Activated B cell treated with CpG ODN at 0.5 μM for 24 hours (primary cell): Measurements from ENCODE around the gene PYROXD2. TPM values are rescaled to one million over a fixed set of nuclear protein-coding genes. Genes with fewer than 3 reads are reported as not detected.

Experiments
- ATAC-seq: fragments of 200-7000 bp; cut with Tn5 transposase; one replicate; pipeline ENCODE4 v1.10.0; 2021; ENCODE audit warnings: low read depth, mild to moderate bottlenecking, moderate library complexity
- CTCF ChIA-PET: fragments of 350-600 bp; sonication (Branson Sonifier 250); formaldehyde crosslinking; loops from one replicate; lab custom pipeline; 2021; ENCODE audit warnings: antibody characterized with exemption; lab: Charles Lee
- POLR2A ChIA-PET: fragments of 350-600 bp; sonication (Branson Sonifier 250); formaldehyde crosslinking; loops from one replicate; lab custom pipeline; 2021; ENCODE audit warnings: antibody characterized with exemption; lab: Charles Lee
- DNase-seq: peaks from one replicate; pipeline ENCODE4 v3.0.0; 2022
- H3K27ac Mint-ChIP-seq: one replicate; pipeline ENCODE4 v1.8.0; 2020; ENCODE audit warnings: mixed read lengths
- H3K27me3 Mint-ChIP-seq: one replicate; pipeline ENCODE4 v1.8.0; 2021; ENCODE audit warnings: mixed read lengths
- H3K36me3 Mint-ChIP-seq: one replicate; pipeline ENCODE4 v1.8.0; 2021; ENCODE audit warnings: low read depth, mixed read lengths
- H3K4me1 Mint-ChIP-seq: one replicate; pipeline ENCODE4 v1.8.0; 2021; ENCODE audit warnings: mixed read lengths
- H3K4me3 Mint-ChIP-seq: one replicate; pipeline ENCODE4 v1.8.0; 2020; ENCODE audit warnings: mild to moderate bottlenecking, mixed read lengths
- H3K9me3 Mint-ChIP-seq: one replicate; pipeline ENCODE4 v1.8.0; 2020; ENCODE audit warnings: mixed read lengths
- CTCF ChIP-seq: fragments of 200-600 bp; IDR thresholded peaks from one replicate; pipeline ENCODE4 v1.8.0; 2022; ENCODE audit warnings: antibody characterized with exemption, mild to moderate bottlenecking
- intact Hi-C: fragments of 100-400 bp; cut with micrococcal nuclease; formaldehyde crosslinking; loops from one replicate; pipeline ENCODE4 v1.15.1; 2024
- total RNA-seq: library from RNA; stranded (reverse); gene quantifications from 2 replicates; pipeline ENCODE4 v1.2.3, GENCODE V29; 2022

Gene PYROXD2
- total RNA-seq, 1 donor from 2014 or later, result 11.4 TPM

- ChIA-PET CTCF (interaction anchor here (1.1 kb wide), 1 partner anchor 20 kb away, joined by 3 read pairs; no protein-coding TSS in a partner anchor), POLR2A (no interaction called here)
- intact Hi-C loops, result no loop called here
- Mint-ChIP-seq H3K4me3 (no peak overlapping the region), H3K27ac (no peak overlapping the region), H3K4me1 (peaks cover 4% of the 10 kb centered on the region), H3K9me3 (no peaks in the 10 kb centered on the region), H3K27me3 (no peaks in the 10 kb centered on the region), H3K36me3 (no peaks in the 10 kb centered on the region)
- ATAC-seq, result no peak
- no peak for TF ChIP-seq CTCF
- no peak for DNase-seq
These were observed 9.6 kb downstream of the PYROXD2 start for GRCh38 chr10:98405422-98405821.

GRCh38 chr10:98404571-98405359, 10.2 kb downstream of the PYROXD2 start:
- ATAC-seq, result peak; percentile 31
- CTCF ChIA-PET, result interaction anchor here (1.1 kb wide), 1 partner anchor 21 kb away, joined by 3 read pairs; no protein-coding TSS in a partner anchor
- Mint-ChIP-seq H3K4me1 (peaks cover 4% of the 10 kb centered on the region), H3K9me3 (no peaks in the 10 kb centered on the region), H3K27ac (peak overlapping the region; percentile 41), H3K36me3 (no peaks in the 10 kb centered on the region), H3K4me3 (no peak overlapping the region), H3K27me3 (no peaks in the 10 kb centered on the region)
- POLR2A ChIA-PET, result no interaction called here
- DNase-seq, result no peak
- TF ChIP-seq CTCF, result no peak
- intact Hi-C loops, result no loop called here

GRCh38 chr10:98403812-98404504, 11.0 kb downstream of the PYROXD2 start:
- Mint-ChIP-seq H3K9me3 (no peaks in the 10 kb centered on the region), H3K4me3 (no peak overlapping the region), H3K36me3 (no peaks in the 10 kb centered on the region), H3K4me1 (peaks cover 4% of the 10 kb centered on the region), H3K27ac (no peak overlapping the region), H3K27me3 (no peaks in the 10 kb centered on the region)
- CTCF ChIA-PET, result no interaction called here
- POLR2A ChIA-PET, result no interaction called here
- DNase-seq, result no peak
- TF ChIP-seq CTCF, result no peak
- ATAC-seq, result no peak
- intact Hi-C loops, result no loop called here

- DNase-seq (no peak), ATAC-seq (no peak)
- no peaks in the 10 kb centered on the region for H3K36me3 Mint-ChIP-seq
- ChIA-PET POLR2A (no interaction called here), CTCF (no interaction called here)
- H3K4me3 Mint-ChIP-seq, result no peak overlapping the region
- H3K27me3 Mint-ChIP-seq, result no peaks in the 10 kb centered on the region
- H3K9me3 Mint-ChIP-seq, result no peaks in the 10 kb centered on the region
- no peak for TF ChIP-seq CTCF
- peaks cover 4% of the 10 kb centered on the region for H3K4me1 Mint-ChIP-seq
- no peak overlapping the region for H3K27ac Mint-ChIP-seq
- intact Hi-C loops, result no loop called here
These were observed 11.9 kb downstream of the PYROXD2 start for GRCh38 chr10:98402931-98403718.
